GM19239 (cell line): ENCODE results near the gene B4GALT5.

ENCODE experiments used
- DNase-seq: peaks from one replicate; pipeline ENCODE4 v3.0.0; 2011; ENCODE audit warnings: low spot score; ENCODE audit not compliant: insufficient read length
- FAIRE-seq: peaks from 2 replicates; lab custom pipeline; 2011; peaks lifted over from hg19 to GRCh38; lab: Jason Lieb, UNC

Gene B4GALT5

GRCh38 chr20:49594143-49594930 is 119.3 kb downstream of the B4GALT5 start:
- no peak for DNase-seq
- no peak for FAIRE-seq

- FAIRE-seq (no peak), DNase-seq (no peak)
These were observed 120.1 kb downstream of the B4GALT5 start for GRCh38 chr20:49593466-49594142.

GRCh38 chr20:49592120-49592519 is 121.6 kb downstream of the B4GALT5 start:
- no peak for FAIRE-seq

GRCh38 chr20:49591217-49591865 is 122.3 kb downstream of the B4GALT5 start:
- DNase-seq (no peak), FAIRE-seq (no peak)

More at GRCh38 chr20:49592120-49592519, 121.6 kb downstream of the B4GALT5 start:
- DNase-seq: no peak

GRCh38 chr20:49590163-49591017 is 123.3 kb downstream of the B4GALT5 start:
- DNase-seq (no peak), FAIRE-seq (no peak)

- no peak for FAIRE-seq
- no peak for DNase-seq
These were observed 123.9 kb downstream of the B4GALT5 start for GRCh38 chr20:49589747-49590146.

- DNase-seq (no peak), FAIRE-seq (no peak)
These were observed 126.5 kb downstream of the B4GALT5 start for GRCh38 chr20:49587111-49587570.

- FAIRE-seq: no peak
- DNase-seq: no peak
These were observed 128.0 kb downstream of the B4GALT5 start for GRCh38 chr20:49585585-49586245.

GRCh38 chr20:49584418-49585382 is 129.0 kb downstream of the B4GALT5 start:
- no peak for FAIRE-seq
- DNase-seq: no peak

- DNase-seq (no peak), FAIRE-seq (no peak)
These were observed 129.8 kb downstream of the B4GALT5 start for GRCh38 chr20:49583669-49584417.

GRCh38 chr20:49583343-49583668 is 130.4 kb downstream of the B4GALT5 start:
- no peak for FAIRE-seq
- no peak for DNase-seq
